ENCODE data around the gene HAUS5.

The HAUS5 gene

GRCh38 chr19:35629332-35629633 lies 16.7 kb downstream of the HAUS5 start:
- Histone ChIP-seq H3K4me1 (ENCODE audit: insufficient read depth, low read length) (peaks cover 2% of the 10 kb centered on the region; the same call in 1 of the 2 replicates), H3K9me3 (ENCODE audit: insufficient read depth, low read depth, low read length) (no peaks in the 10 kb centered on the region), H3K27ac (ENCODE audit: low read length) (peak overlapping the region; percentile 19)

GRCh38 chr19:35633727-35634440 lies 21.3 kb downstream of the HAUS5 start:
- Histone ChIP-seq H3K9ac (ENCODE audit: low read depth, low read length) (no peak overlapping the region), H3K36me3 (ENCODE audit: insufficient read depth, low read depth, low read length) (peaks cover 80% of the 10 kb centered on the region), H3K4me1 (ENCODE audit: insufficient read depth, low read length) (0 out of 2 replicates have a peak, but pooled peaks cover 2% of the 10 kb centered on the region), H3K4me3 (ENCODE audit: low read length) (no peak overlapping the region), H3K27ac (ENCODE audit: low read length) (no peak overlapping the region), H3K9me3 (ENCODE audit: insufficient read depth, low read depth, low read length) (no peaks in the 10 kb centered on the region), H3K27me3 (ENCODE audit: insufficient read depth, low read length) (no peaks in the 10 kb centered on the region)

More at GRCh38 chr19:35629332-35629633, 16.7 kb downstream of the HAUS5 start:
- peak overlapping the region; percentile 85; the same call in 1 of the 2 replicates for H3K9ac ChIP-seq (ENCODE audit: low read depth, low read length)
- H3K36me3 ChIP-seq (ENCODE audit: insufficient read depth, low read depth, low read length) = peaks cover 39% of the 10 kb centered on the region
- H3K27me3 ChIP-seq (ENCODE audit: insufficient read depth, low read length) = no peaks in the 10 kb centered on the region
- peak overlapping the region; percentile 97 for H3K4me3 ChIP-seq (ENCODE audit: low read length)

- H3K36me3 ChIP-seq (ENCODE audit: insufficient read depth, low read depth, low read length) = peaks cover 66% of the 10 kb centered on the region
- H3K27ac ChIP-seq (ENCODE audit: low read length) = no peak overlapping the region
- H3K4me3 ChIP-seq (ENCODE audit: low read length) = no peak overlapping the region
- H3K9ac ChIP-seq (ENCODE audit: low read depth, low read length) = no peak overlapping the region
- H3K9me3 ChIP-seq (ENCODE audit: insufficient read depth, low read depth, low read length) = no peaks in the 10 kb centered on the region
- no peaks in the 10 kb centered on the region for H3K4me1 ChIP-seq (ENCODE audit: insufficient read depth, low read length)
- H3K27me3 ChIP-seq (ENCODE audit: insufficient read depth, low read length) = no peaks in the 10 kb centered on the region
Observed at GRCh38 chr19:35636651-35637050, 24.1 kb downstream of the HAUS5 start.

- Histone ChIP-seq H3K9me3 (ENCODE audit: insufficient read depth, low read depth, low read length) (no peaks in the 10 kb centered on the region), H3K9ac (ENCODE audit: low read depth, low read length) (no peak overlapping the region), H3K27ac (ENCODE audit: low read length) (no peak overlapping the region), H3K4me3 (ENCODE audit: low read length) (no peak overlapping the region), H3K27me3 (ENCODE audit: insufficient read depth, low read length) (peaks cover 4% of the 10 kb centered on the region; the same call in 1 of the 2 replicates), H3K36me3 (ENCODE audit: insufficient read depth, low read depth, low read length) (peaks cover 61% of the 10 kb centered on the region), H3K4me1 (ENCODE audit: insufficient read depth, low read length) (peaks cover 4% of the 10 kb centered on the region; the same call in 1 of the 2 replicates)
Observed at GRCh38 chr19:35637165-35637564, 24.6 kb downstream of the HAUS5 start.

- H3K9ac ChIP-seq (ENCODE audit: low read depth, low read length) = peak overlapping the region; percentile 42; the same call in 1 of the 2 replicates
- H3K36me3 ChIP-seq (ENCODE audit: insufficient read depth, low read depth, low read length) = peaks cover 41% of the 10 kb centered on the region
- H3K27me3 ChIP-seq (ENCODE audit: insufficient read depth, low read length) = peaks cover 13% of the 10 kb centered on the region; the same call in 1 of the 2 replicates
- no peak overlapping the region; the same call in 1 of the 2 replicates for H3K4me3 ChIP-seq (ENCODE audit: low read length)
- no peaks in the 10 kb centered on the region for H3K9me3 ChIP-seq (ENCODE audit: insufficient read depth, low read depth, low read length)
- peaks cover 7% of the 10 kb centered on the region; the same call in 1 of the 2 replicates for H3K4me1 ChIP-seq (ENCODE audit: insufficient read depth, low read length)
- no peak overlapping the region for H3K27ac ChIP-seq (ENCODE audit: low read length)
Observed at GRCh38 chr19:35639321-35639639, 26.7 kb downstream of the HAUS5 start.

GRCh38 chr19:35639863-35640262 lies 27.3 kb downstream of the HAUS5 start:
- no peak overlapping the region for H3K4me3 ChIP-seq (ENCODE audit: low read length)
- no peaks in the 10 kb centered on the region for H3K9me3 ChIP-seq (ENCODE audit: insufficient read depth, low read depth, low read length)
- H3K4me1 ChIP-seq (ENCODE audit: insufficient read depth, low read length) = peaks cover 7% of the 10 kb centered on the region; the same call in 1 of the 2 replicates
- H3K9ac ChIP-seq (ENCODE audit: low read depth, low read length) = no peak overlapping the region
- H3K36me3 ChIP-seq (ENCODE audit: insufficient read depth, low read depth, low read length) = peaks cover 35% of the 10 kb centered on the region
- H3K27me3 ChIP-seq (ENCODE audit: insufficient read depth, low read length) = peaks cover 13% of the 10 kb centered on the region; the same call in 1 of the 2 replicates
- no peak overlapping the region for H3K27ac ChIP-seq (ENCODE audit: low read length)

GRCh38 chr19:35641515-35642151 lies 29.1 kb downstream of the HAUS5 start, which contains the start of gene ETV2:
ETV2 (plus strand) TSS chr19:35641745; CDS start chr19:35642461, 716 bp downstream.
- Histone ChIP-seq H3K4me3 (ENCODE audit: low read length) (peak within 1 kb of the TSS; percentile 35; the same call in 1 of the 2 replicates), H3K9ac (ENCODE audit: low read depth, low read length) (no peak within 1 kb of the TSS; the same call in 1 of the 2 replicates), H3K27me3 (ENCODE audit: insufficient read depth, low read length) (peaks cover 29% of the 10 kb centered on the region), H3K27ac (ENCODE audit: low read length) (no peak within 1 kb of the TSS), H3K4me1 (ENCODE audit: insufficient read depth, low read length) (peaks cover 13% of the 10 kb centered on the region; the same call in 1 of the 2 replicates), H3K9me3 (ENCODE audit: insufficient read depth, low read depth, low read length) (no peaks in the 10 kb centered on the region), H3K36me3 (ENCODE audit: insufficient read depth, low read depth, low read length) (peaks cover 18% of the 10 kb centered on the region)

GRCh38 chr19:35642312-35642711 lies 29.8 kb downstream of the HAUS5 start:
- Histone ChIP-seq H3K27me3 (ENCODE audit: insufficient read depth, low read length) (peaks cover 30% of the 10 kb centered on the region), H3K4me1 (ENCODE audit: insufficient read depth, low read length) (peaks cover 13% of the 10 kb centered on the region; the same call in 1 of the 2 replicates), H3K9ac (ENCODE audit: low read depth, low read length) (no peak overlapping the region; the same call in 1 of the 2 replicates), H3K27ac (ENCODE audit: low read length) (no peak overlapping the region), H3K36me3 (ENCODE audit: insufficient read depth, low read depth, low read length) (peaks cover 11% of the 10 kb centered on the region), H3K4me3 (ENCODE audit: low read length) (no peak overlapping the region), H3K9me3 (ENCODE audit: insufficient read depth, low read depth, low read length) (no peaks in the 10 kb centered on the region)

GRCh38 chr19:35642798-35643254 lies 30.3 kb downstream of the HAUS5 start:
- no peak overlapping the region for H3K27ac ChIP-seq (ENCODE audit: low read length)
- peaks cover 30% of the 10 kb centered on the region for H3K27me3 ChIP-seq (ENCODE audit: insufficient read depth, low read length)
- H3K4me3 ChIP-seq (ENCODE audit: low read length) = peak overlapping the region; percentile 82; the same call in 1 of the 2 replicates
- H3K4me1 ChIP-seq (ENCODE audit: insufficient read depth, low read length) = peaks cover 13% of the 10 kb centered on the region; the same call in 1 of the 2 replicates
- H3K9ac ChIP-seq (ENCODE audit: low read depth, low read length) = peak overlapping the region; percentile 77; the same call in 1 of the 2 replicates
- H3K9me3 ChIP-seq (ENCODE audit: insufficient read depth, low read depth, low read length) = no peaks in the 10 kb centered on the region
- peaks cover 6% of the 10 kb centered on the region for H3K36me3 ChIP-seq (ENCODE audit: insufficient read depth, low read depth, low read length)

GRCh38 chr19:35643255-35644205 lies 31.0 kb downstream of the HAUS5 start:
- peak overlapping the region; percentile 77; the same call in 1 of the 2 replicates for H3K9ac ChIP-seq (ENCODE audit: low read depth, low read length)
- H3K36me3 ChIP-seq (ENCODE audit: insufficient read depth, low read depth, low read length) = no peaks in the 10 kb centered on the region
- H3K4me1 ChIP-seq (ENCODE audit: insufficient read depth, low read length) = peaks cover 13% of the 10 kb centered on the region; the same call in 1 of the 2 replicates
- no peaks in the 10 kb centered on the region for H3K9me3 ChIP-seq (ENCODE audit: insufficient read depth, low read depth, low read length)
- H3K27me3 ChIP-seq (ENCODE audit: insufficient read depth, low read length) = peaks cover 30% of the 10 kb centered on the region
- H3K27ac ChIP-seq (ENCODE audit: low read length) = no peak overlapping the region
- H3K4me3 ChIP-seq (ENCODE audit: low read length) = peak overlapping the region; percentile 82

All from iPS-20b (cell line).